Cardiac muscle cell (in vitro differentiated cells and primary cell): ENCODE data around the gene SUCLA2. TPM values are rescaled to one million over a fixed set of nuclear protein-coding genes. Genes with fewer than 3 reads are reported as not detected.
A peak's percentile ranks its signal among the peaks of the same experiment; 100 is the strongest.

Experiments
- DNase-seq, 2 donors: peaks; one replicate each; pipeline versions ENCODE4 v3.0.0 to v3.0.0-alpha.2; 2010 to 2017; ENCODE audit warnings: low read depth in 1 of 2, low spot score in 1 of 2
- H3K27ac ChIP-seq: fragments of 200-600 bp; sonication (generic); 2 replicates; pipeline ENCODE4 v1.5.1; 2016
- H3K27me3 ChIP-seq: fragments of 200-600 bp; sonication (generic); 2 replicates; pipeline ENCODE4 v1.6.0; 2016; ENCODE audit warnings: control low read depth
- H3K36me3 ChIP-seq: fragments of 200-600 bp; sonication (generic); 2 replicates; pipeline ENCODE4 v1.5.1; 2016; ENCODE audit warnings: control low read depth
- H3K4me1 ChIP-seq: fragments of 200-600 bp; sonication (generic); 2 replicates; pipeline ENCODE4 v1.8.1; 2017; ENCODE audit warnings: low read depth, mild to moderate bottlenecking, mixed run types
- H3K4me3 ChIP-seq: fragments of 200-600 bp; sonication (generic); 2 replicates; pipeline ENCODE4 v1.5.1; 2016; ENCODE audit warnings: mild to moderate bottlenecking
- H3K9me3 ChIP-seq: fragments of 200-600 bp; sonication (generic); 2 replicates; pipeline ENCODE4 v1.5.1; 2017; ENCODE audit warnings: low read depth, mild to moderate bottlenecking, control low read depth
- CTCF ChIP-seq: IDR thresholded peaks from 2 replicates; pipeline ENCODE4 v1.5.1; 2012; ENCODE audit warnings: low read depth, mild to moderate bottlenecking, low read length
- polyA plus RNA-seq: library from polyadenylated mRNA; unstranded; fragments of >200 nt; fragmentation: Nextera tagmentation; extraction: Ambion mirVana; gene quantifications from 2 replicates; pipeline ENCODE4 v1.2.1, GENCODE V29; 2016
- total RNA-seq: library from RNA; depleted of rRNA; stranded (reverse); fragments of >200 nt; gene quantifications from 2 replicates; pipeline ENCODE4 v1.2.3, GENCODE V29; 2016

SUCLA2 gene
- total and polyA plus RNA-seq, 2 experiments from 2014 or later: 58.9 to 161 TPM

- Histone ChIP-seq H3K4me3 (no peak overlapping the region), H3K36me3 (peaks cover 37% of the 10 kb centered on the region), H3K27ac (no peak overlapping the region), H3K4me1 (no peaks in the 10 kb centered on the region), H3K9me3 (no peaks in the 10 kb centered on the region), H3K27me3 (no peaks in the 10 kb centered on the region)
- no peak for TF ChIP-seq CTCF
- DNase-seq: no peak
Measured at GRCh38 chr13:47991859-47992258, 9.2 kb downstream of the SUCLA2 start.

GRCh38 chr13:47990920-47991466 is 10.1 kb downstream of the SUCLA2 start:
- DNase-seq: no peak
- TF ChIP-seq CTCF: no peak
- no peaks in the 10 kb centered on the region for H3K27me3 ChIP-seq
- no peak overlapping the region for H3K4me3 ChIP-seq
- no peaks in the 10 kb centered on the region for H3K4me1 ChIP-seq
- peaks cover 46% of the 10 kb centered on the region for H3K36me3 ChIP-seq
- no peaks in the 10 kb centered on the region for H3K9me3 ChIP-seq
- H3K27ac ChIP-seq: peak overlapping the region; percentile 39

GRCh38 chr13:47990427-47990826 is 10.6 kb downstream of the SUCLA2 start:
- no peaks in the 10 kb centered on the region for H3K4me1 ChIP-seq
- peaks cover 41% of the 10 kb centered on the region for H3K36me3 ChIP-seq

GRCh38 chr13:47983070-47983469 is 18.0 kb downstream of the SUCLA2 start:
- Histone ChIP-seq H3K4me1 (no peaks in the 10 kb centered on the region), H3K36me3 (peaks cover 20% of the 10 kb centered on the region), H3K27me3 (no peaks in the 10 kb centered on the region), H3K4me3 (no peak overlapping the region), H3K9me3 (no peaks in the 10 kb centered on the region), H3K27ac (no peak overlapping the region)
- no peak for DNase-seq
- TF ChIP-seq CTCF: no peak

More at GRCh38 chr13:47990427-47990826, 10.6 kb downstream of the SUCLA2 start:
- no peak overlapping the region for H3K4me3 ChIP-seq
- H3K27ac ChIP-seq: no peak overlapping the region
- H3K27me3 ChIP-seq: no peaks in the 10 kb centered on the region
- no peaks in the 10 kb centered on the region for H3K9me3 ChIP-seq
- TF ChIP-seq CTCF: no peak
- no peak for DNase-seq

- TF ChIP-seq CTCF: no peak
- Histone ChIP-seq H3K27me3 (no peaks in the 10 kb centered on the region), H3K4me3 (no peak overlapping the region), H3K4me1 (no peaks in the 10 kb centered on the region), H3K9me3 (no peaks in the 10 kb centered on the region), H3K27ac (no peak overlapping the region), H3K36me3 (no peaks in the 10 kb centered on the region)
- peak in 1 of 2 donors; percentile 58 for DNase-seq
Measured at GRCh38 chr13:47976325-47976724, 24.7 kb downstream of the SUCLA2 start.

GRCh38 chr13:47964863-47965262 is 36.2 kb downstream of the SUCLA2 start:
- TF ChIP-seq CTCF: no peak
- Histone ChIP-seq H3K27ac (no peak overlapping the region), H3K9me3 (peaks cover 1% of the 10 kb centered on the region), H3K27me3 (no peaks in the 10 kb centered on the region), H3K4me3 (no peak overlapping the region), H3K4me1 (no peaks in the 10 kb centered on the region), H3K36me3 (peaks cover 60% of the 10 kb centered on the region)
- DNase-seq: no peak
